HL-60 (cell line): Measurements from ENCODE around the gene LY6G6F.

Experiments used
- DNase-seq, 2 experiments: peaks; one replicate each; pipeline ENCODE4 v3.0.0-alpha.2; 2010 to 2020; ENCODE audit warnings: low read depth in 1 of 2, low spot score in 1 of 2
- H3K27ac ChIP-seq: fragments of 250-450 bp; sonication (Bioruptor Pico); replicated peaks from 2 replicates; pipeline ENCODE4 v1.5.1; 2020; ENCODE audit warnings: mild to moderate bottlenecking, moderate library complexity
- H3K27me3 ChIP-seq: fragments of 250-450 bp; sonication (Bioruptor Pico); 2 replicates; pipeline ENCODE4 v1.5.1; 2021; ENCODE audit warnings: mild to moderate bottlenecking, moderate library complexity; ENCODE audit not compliant: insufficient read depth, poor library complexity, severe bottlenecking
- H3K4me3 ChIP-seq: replicated peaks from 2 replicates; pipeline ENCODE4 v1.5.1; 2011; ENCODE audit warnings: mild to moderate bottlenecking, control low read depth, low read length; ENCODE audit not compliant: insufficient read depth
- GABPA ChIP-seq: IDR thresholded peaks from 2 replicates; pipeline ENCODE4 v1.6.1; 2012; ENCODE audit warnings: low read depth
- POLR2AphosphoS5 ChIP-seq: IDR thresholded peaks from 2 replicates; pipeline ENCODE4 v1.6.1; 2012; ENCODE audit warnings: low read depth
- SPI1 ChIP-seq: IDR thresholded peaks from 2 replicates; pipeline ENCODE4 v1.6.1; 2012; ENCODE audit warnings: low read depth, mild to moderate bottlenecking, borderline replicate concordance
- TF ChIP-seq, protein P1 (sequence below): IDR thresholded peaks from one replicate; pipeline ENCODE4 v1.5.1; 2011; ENCODE audit warnings: low read length, control low read depth, inconsistent platforms; ENCODE audit not compliant: insufficient read depth
- TF ChIP-seq, protein P2 (sequence below): IDR thresholded peaks from 2 replicates; pipeline ENCODE4 v1.6.1; 2012; ENCODE audit warnings: low read depth; ENCODE audit not compliant: insufficient replicate concordance

LY6G6F gene

DNA sequence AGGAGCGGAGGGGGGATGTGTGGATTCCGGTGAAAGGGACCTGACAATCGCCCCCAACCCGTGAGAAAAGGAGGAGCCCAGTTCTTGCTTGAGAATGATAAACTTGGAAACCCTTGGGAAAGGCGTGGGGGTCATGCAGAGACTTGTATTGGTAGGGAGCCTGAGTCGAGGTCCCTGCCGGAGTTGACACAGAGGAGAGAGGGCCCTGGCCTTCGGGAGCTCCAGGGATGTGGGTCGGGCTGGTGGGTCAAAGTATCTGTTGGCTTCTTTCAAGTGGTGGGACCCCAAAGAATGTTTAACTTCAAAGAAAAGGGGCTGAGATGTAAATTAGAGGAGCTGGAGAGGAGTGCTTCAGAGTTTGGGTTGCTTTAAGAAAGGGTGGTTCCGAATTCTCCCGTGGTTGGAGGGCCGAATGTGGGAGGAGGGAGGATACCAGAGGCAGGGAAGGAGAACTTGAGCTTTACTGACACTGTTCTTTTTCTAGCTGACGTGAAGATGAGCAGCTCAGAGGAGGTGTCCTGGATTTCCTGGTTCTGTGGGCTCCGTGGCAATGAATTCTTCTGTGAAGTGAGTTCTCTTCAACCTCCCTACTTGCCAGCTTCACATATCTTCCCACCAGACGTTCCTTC lies 40.2 kb upstream of the LY6G6F start:
- Histone ChIP-seq H3K4me3 (peak overlapping the region; percentile 85), H3K27ac (peak overlapping the region; percentile 100), H3K27me3 (no peaks in the 10 kb centered on the region)
- TF ChIP-seq, protein P1, sequence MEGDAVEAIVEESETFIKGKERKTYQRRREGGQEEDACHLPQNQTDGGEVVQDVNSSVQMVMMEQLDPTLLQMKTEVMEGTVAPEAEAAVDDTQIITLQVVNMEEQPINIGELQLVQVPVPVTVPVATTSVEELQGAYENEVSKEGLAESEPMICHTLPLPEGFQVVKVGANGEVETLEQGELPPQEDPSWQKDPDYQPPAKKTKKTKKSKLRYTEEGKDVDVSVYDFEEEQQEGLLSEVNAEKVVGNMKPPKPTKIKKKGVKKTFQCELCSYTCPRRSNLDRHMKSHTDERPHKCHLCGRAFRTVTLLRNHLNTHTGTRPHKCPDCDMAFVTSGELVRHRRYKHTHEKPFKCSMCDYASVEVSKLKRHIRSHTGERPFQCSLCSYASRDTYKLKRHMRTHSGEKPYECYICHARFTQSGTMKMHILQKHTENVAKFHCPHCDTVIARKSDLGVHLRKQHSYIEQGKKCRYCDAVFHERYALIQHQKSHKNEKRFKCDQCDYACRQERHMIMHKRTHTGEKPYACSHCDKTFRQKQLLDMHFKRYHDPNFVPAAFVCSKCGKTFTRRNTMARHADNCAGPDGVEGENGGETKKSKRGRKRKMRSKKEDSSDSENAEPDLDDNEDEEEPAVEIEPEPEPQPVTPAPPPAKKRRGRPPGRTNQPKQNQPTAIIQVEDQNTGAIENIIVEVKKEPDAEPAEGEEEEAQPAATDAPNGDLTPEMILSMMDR: no peak
- TF ChIP-seq GABPA (no peak), POLR2AphosphoS5 (no peak), SPI1 (no peak)
- TF ChIP-seq, protein P2, sequence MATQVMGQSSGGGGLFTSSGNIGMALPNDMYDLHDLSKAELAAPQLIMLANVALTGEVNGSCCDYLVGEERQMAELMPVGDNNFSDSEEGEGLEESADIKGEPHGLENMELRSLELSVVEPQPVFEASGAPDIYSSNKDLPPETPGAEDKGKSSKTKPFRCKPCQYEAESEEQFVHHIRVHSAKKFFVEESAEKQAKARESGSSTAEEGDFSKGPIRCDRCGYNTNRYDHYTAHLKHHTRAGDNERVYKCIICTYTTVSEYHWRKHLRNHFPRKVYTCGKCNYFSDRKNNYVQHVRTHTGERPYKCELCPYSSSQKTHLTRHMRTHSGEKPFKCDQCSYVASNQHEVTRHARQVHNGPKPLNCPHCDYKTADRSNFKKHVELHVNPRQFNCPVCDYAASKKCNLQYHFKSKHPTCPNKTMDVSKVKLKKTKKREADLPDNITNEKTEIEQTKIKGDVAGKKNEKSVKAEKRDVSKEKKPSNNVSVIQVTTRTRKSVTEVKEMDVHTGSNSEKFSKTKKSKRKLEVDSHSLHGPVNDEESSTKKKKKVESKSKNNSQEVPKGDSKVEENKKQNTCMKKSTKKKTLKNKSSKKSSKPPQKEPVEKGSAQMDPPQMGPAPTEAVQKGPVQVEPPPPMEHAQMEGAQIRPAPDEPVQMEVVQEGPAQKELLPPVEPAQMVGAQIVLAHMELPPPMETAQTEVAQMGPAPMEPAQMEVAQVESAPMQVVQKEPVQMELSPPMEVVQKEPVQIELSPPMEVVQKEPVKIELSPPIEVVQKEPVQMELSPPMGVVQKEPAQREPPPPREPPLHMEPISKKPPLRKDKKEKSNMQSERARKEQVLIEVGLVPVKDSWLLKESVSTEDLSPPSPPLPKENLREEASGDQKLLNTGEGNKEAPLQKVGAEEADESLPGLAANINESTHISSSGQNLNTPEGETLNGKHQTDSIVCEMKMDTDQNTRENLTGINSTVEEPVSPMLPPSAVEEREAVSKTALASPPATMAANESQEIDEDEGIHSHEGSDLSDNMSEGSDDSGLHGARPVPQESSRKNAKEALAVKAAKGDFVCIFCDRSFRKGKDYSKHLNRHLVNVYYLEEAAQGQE: no peak
- DNase-seq: no peak

DNA sequence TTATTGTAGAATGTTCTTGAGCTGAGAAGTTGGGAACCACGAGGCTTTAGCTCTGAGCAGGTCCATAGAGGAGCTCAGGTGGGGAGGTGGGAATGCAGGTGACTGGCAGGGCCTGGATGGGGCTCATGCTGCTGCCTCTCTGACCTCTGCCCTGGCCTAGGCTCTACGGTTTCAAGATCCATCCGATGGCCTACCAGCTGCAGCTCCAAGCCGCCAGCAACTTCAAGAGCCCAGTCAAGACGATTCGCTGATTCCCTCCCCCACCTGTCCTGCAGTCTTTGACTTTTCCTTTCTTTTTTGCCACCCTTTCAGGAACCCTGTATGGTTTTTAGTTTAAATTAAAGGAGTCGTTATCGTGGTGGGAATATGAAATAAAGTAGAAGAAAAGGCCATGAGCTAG lies 37.0 kb upstream of the LY6G6F start, which contains the start of gene LY6G5B:
Gene LY6G5B, plus strand, starts transcription at position 301 of the 400 bp plus-strand sequence. CDS start 975 bp downstream, outside the sequence.
- Histone ChIP-seq H3K4me3 (no peak within 1 kb of the TSS), H3K27ac (no peak within 1 kb of the TSS), H3K27me3 (no peaks in the 10 kb centered on the region)
- TF ChIP-seq POLR2AphosphoS5 (no peak), GABPA (no peak), SPI1 (no peak)
- TF ChIP-seq, protein P1: no peak
- TF ChIP-seq, protein P2: no peak
- no peak for DNase-seq

DNA sequence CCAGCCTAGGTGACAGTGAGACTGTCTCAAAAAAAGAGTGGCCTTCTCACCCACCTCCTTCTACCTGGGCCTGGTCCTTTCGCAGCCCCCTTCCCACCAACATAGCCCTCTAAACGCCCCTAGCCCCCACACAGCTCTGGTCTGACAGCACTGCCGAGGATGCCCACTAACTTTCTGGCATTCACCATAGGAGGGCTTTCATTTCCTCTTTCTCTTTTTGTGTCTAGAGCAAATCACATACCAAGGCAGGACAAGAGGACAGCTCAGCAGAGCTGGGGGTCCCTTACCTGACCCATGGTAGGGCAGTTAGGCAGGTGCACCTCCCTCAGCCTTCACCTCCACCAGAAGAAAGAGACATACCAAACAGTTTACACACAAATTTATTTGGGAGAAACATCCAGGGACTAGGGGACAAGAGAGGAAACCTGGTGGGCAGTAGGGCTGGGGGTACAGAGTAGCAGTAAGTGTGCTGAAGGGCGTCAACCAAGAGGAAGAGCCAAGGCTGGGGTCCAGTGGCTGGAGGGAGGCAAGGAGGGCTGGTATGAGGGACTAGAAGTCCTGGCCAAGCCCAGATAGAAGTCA lies 30.3 kb upstream of the LY6G6F start:
- DNase-seq: no peak
- TF ChIP-seq GABPA (no peak), POLR2AphosphoS5 (no peak), SPI1 (peak; percentile 45; the same call in 1 of the 2 replicates)
- TF ChIP-seq, protein P1: no peak
- TF ChIP-seq, protein P2: no peak
- H3K27me3 ChIP-seq: no peaks in the 10 kb centered on the region
- no peak overlapping the region for H3K4me3 ChIP-seq
- H3K27ac ChIP-seq: no peak overlapping the region
